Right lobe of liver (tissue), 4 donors: ENCODE measurements around the gene ABCG4.

Source experiments
- POLR2A ChIP-seq: fragments of 450-650 bp; IDR thresholded peaks from one replicate; pipeline ENCODE4 v1.6.1; 2017; ENCODE audit warnings: antibody characterized with exemption, mild to moderate bottlenecking
- TF ChIP-seq, protein P1 (sequence below), 4 donors: fragments of 200-600 bp in 3 of 4; fragments of 450-650 bp in 1 of 4; IDR thresholded peaks; one replicate each; pipeline versions ENCODE4 v1.5.1 to v1.8.0; 2016 to 2022; ENCODE audit warnings: antibody characterized with exemption in 4 of 4, mild to moderate bottlenecking in 2 of 4
- donor health status: DM: no; HTN: no; CAD: no.
- donor health status: DM: no; HTN: no; CAD: no.
- donor health status: DM: no; HTN: yes; CAD: no.

DNA sequence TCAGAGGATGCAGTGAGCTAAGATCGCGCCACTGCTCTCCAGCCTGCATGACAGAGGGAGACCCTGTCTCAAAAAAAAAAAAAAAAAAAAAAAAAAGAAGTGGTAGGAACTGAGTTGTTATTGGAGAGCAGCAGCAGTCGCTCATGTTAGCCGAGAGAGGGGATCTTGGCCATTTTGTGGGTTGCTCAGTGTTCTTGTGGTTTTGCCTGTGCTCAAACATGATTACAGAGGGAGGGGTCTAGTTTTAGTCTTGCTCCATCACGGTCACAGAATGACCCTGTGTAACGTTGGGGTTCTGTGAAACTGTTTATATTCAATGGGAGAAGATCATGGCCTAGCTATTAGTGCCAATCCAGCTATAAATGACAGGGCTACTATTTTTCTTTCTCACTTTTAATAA is 49.1 kb upstream of the ABCG4 start:
- TF ChIP-seq, protein P1, sequence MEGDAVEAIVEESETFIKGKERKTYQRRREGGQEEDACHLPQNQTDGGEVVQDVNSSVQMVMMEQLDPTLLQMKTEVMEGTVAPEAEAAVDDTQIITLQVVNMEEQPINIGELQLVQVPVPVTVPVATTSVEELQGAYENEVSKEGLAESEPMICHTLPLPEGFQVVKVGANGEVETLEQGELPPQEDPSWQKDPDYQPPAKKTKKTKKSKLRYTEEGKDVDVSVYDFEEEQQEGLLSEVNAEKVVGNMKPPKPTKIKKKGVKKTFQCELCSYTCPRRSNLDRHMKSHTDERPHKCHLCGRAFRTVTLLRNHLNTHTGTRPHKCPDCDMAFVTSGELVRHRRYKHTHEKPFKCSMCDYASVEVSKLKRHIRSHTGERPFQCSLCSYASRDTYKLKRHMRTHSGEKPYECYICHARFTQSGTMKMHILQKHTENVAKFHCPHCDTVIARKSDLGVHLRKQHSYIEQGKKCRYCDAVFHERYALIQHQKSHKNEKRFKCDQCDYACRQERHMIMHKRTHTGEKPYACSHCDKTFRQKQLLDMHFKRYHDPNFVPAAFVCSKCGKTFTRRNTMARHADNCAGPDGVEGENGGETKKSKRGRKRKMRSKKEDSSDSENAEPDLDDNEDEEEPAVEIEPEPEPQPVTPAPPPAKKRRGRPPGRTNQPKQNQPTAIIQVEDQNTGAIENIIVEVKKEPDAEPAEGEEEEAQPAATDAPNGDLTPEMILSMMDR (IDR thresholded peaks at IDR 0.05) = no peak
- TF ChIP-seq POLR2A = no peak
